PC-3 (cell line): ENCODE data around the gene IFITM5. TPM values are rescaled to one million over a fixed set of nuclear protein-coding genes. Genes with fewer than 3 reads are reported as not detected.

ENCODE experiments used
- ATAC-seq: fragments of 200-7000 bp; cut with Tn5 transposase; 2 replicates; pipeline ENCODE4 v1.9.1; 2020; ENCODE audit warnings: mild to moderate bottlenecking, moderate library complexity
- Bru-seq: library from RNA; stranded (reverse); fragments of 400-500 nt; gene quantifications from one replicate; lab custom pipeline; 2021; lab: Mats Ljungman, UMichigan
- BruChase-seq, 2 experiments: library from RNA; stranded (reverse); fragments of 400-500 nt; gene quantifications; one replicate each; lab custom pipeline; 2021; lab: Mats Ljungman, UMichigan
- BruUV-seq: library from RNA; stranded (reverse); fragments of 400-500 nt; replicated peaks from 2 replicates; lab custom pipeline; 2021; lab: Mats Ljungman, UMichigan
- CTCF ChIA-PET: fragments of 300-600 bp; sonication (Branson Sonifier 250); formaldehyde crosslinking; loops from one replicate; lab custom pipeline; 2022; ENCODE audit warnings: antibody characterized with exemption; lab: Charles Lee
- POLR2A ChIA-PET: fragments of 300-600 bp; sonication (Branson Sonifier 250); formaldehyde crosslinking; loops from one replicate; lab custom pipeline; 2022; ENCODE audit warnings: antibody characterized with exemption; ENCODE audit not compliant: unreplicated experiment; lab: Charles Lee
- DNase-seq: peaks from one replicate; pipeline ENCODE4 v3.0.0-alpha.2; 2015
- H2AFZ ChIP-seq: fragments of 300-600 bp; sonication (generic); 2 replicates; pipeline ENCODE4 v1.6.0; 2016; ENCODE audit warnings: antibody characterized with exemption, low read length
- H3F3A ChIP-seq: fragments of 300-600 bp; sonication (generic); one replicate; pipeline ENCODE4 v1.6.0; 2017; ENCODE audit warnings: antibody characterized with exemption, low read length, control low read depth, mild to moderate bottlenecking; ENCODE audit not compliant: unreplicated experiment
- H3K27ac ChIP-seq: fragments of 300-600 bp; sonication (generic); 2 replicates; pipeline ENCODE4 v1.5.1; 2016; ENCODE audit warnings: mild to moderate bottlenecking, low read length
- H3K27me3 ChIP-seq: fragments of 300-600 bp; sonication (generic); 2 replicates; pipeline ENCODE4 v1.6.1; 2016; ENCODE audit warnings: low read length, mixed read lengths
- H3K36me3 ChIP-seq: fragments of 300-600 bp; sonication (generic); 2 replicates; pipeline ENCODE4 v1.6.1; 2016; ENCODE audit warnings: low read depth, mixed run types, low read length, mixed read lengths
- H3K4me1 ChIP-seq: fragments of 300-600 bp; sonication (generic); 2 replicates; pipeline ENCODE4 v1.5.1; 2016; ENCODE audit warnings: low read length; ENCODE audit not compliant: insufficient read depth
- H3K4me2 ChIP-seq: fragments of 300-600 bp; sonication (generic); 2 replicates; pipeline ENCODE4 v1.6.0; 2016; ENCODE audit warnings: low read length
- H3K4me3 ChIP-seq: fragments of 300-600 bp; sonication (generic); 2 replicates; pipeline ENCODE4 v1.5.1; 2016; ENCODE audit warnings: mild to moderate bottlenecking, low read length, mixed read lengths
- H3K79me2 ChIP-seq: fragments of 300-600 bp; sonication (generic); 2 replicates; pipeline ENCODE4 v1.6.1; 2017; ENCODE audit warnings: low read length, mixed read lengths
- H3K9ac ChIP-seq: fragments of 300-600 bp; sonication (generic); 2 replicates; pipeline ENCODE4 v1.6.0; 2016; ENCODE audit warnings: mild to moderate bottlenecking, low read length
- H3K9me2 ChIP-seq: fragments of 300-600 bp; sonication (generic); replicated peaks from 2 replicates; pipeline ENCODE4 v1.6.1; 2016; ENCODE audit warnings: mixed run types, low read length, mixed read lengths
- H3K9me3 ChIP-seq: fragments of 300-600 bp; sonication (generic); 2 replicates; pipeline ENCODE4 v1.6.1; 2016; ENCODE audit warnings: low read length, mixed read lengths
- H4K20me1 ChIP-seq: fragments of 300-600 bp; sonication (generic); 2 replicates; pipeline ENCODE4 v1.6.1; 2016; ENCODE audit warnings: low read length, mixed read lengths
- EZH2 ChIP-seq: fragments of 300-600 bp; sonication (generic); IDR thresholded peaks from one replicate; pipeline ENCODE4 v1.6.1; 2017; ENCODE audit warnings: antibody characterized with exemption, mild to moderate bottlenecking, low read length; ENCODE audit not compliant: unreplicated experiment
- EZH2phosphoT487 ChIP-seq: fragments of 300-600 bp; sonication (generic); IDR thresholded peaks from 2 replicates; pipeline ENCODE4 v1.6.1; 2018; ENCODE audit warnings: mild to moderate bottlenecking, antibody characterized with exemption, low read length, borderline replicate concordance
- intact Hi-C: fragments of 100-400 bp; cut with micrococcal nuclease; formaldehyde crosslinking; loops from 2 replicates; pipeline ENCODE4 v1.9.0; 2023
- long read RNA-seq: library from polyadenylated mRNA; unstranded; transcript quantifications from one replicate; pipeline ENCODE4 v2.0.0, GENCODE V29; 2021; ENCODE audit not compliant: unreplicated experiment
- total RNA-seq: library from RNA; depleted of rRNA; stranded (reverse); fragments of >200 nt; gene quantifications from 2 replicates; pipeline ENCODE4 v1.2.3, GENCODE V29; 2014; rRNA removed
- TF ChIP-seq, protein P1 (sequence below): fragments of 300-600 bp; sonication (generic); conservative IDR thresholded peaks from 2 replicates; pipeline ENCODE4 v1.5.1; 2017; ENCODE audit warnings: antibody characterized with exemption, low read depth, mild to moderate bottlenecking, low read length

IFITM5 gene
- not detected in 2 replicates for total RNA-seq
- not detected for Bru-seq, nascent RNA
- not detected for BruChase-seq, experiment 1, labeled RNA remaining after a 6-hour chase
- not detected for BruChase-seq, experiment 2, labeled RNA remaining after a 2-hour chase
- long read RNA-seq, result 0 reads

DNA sequence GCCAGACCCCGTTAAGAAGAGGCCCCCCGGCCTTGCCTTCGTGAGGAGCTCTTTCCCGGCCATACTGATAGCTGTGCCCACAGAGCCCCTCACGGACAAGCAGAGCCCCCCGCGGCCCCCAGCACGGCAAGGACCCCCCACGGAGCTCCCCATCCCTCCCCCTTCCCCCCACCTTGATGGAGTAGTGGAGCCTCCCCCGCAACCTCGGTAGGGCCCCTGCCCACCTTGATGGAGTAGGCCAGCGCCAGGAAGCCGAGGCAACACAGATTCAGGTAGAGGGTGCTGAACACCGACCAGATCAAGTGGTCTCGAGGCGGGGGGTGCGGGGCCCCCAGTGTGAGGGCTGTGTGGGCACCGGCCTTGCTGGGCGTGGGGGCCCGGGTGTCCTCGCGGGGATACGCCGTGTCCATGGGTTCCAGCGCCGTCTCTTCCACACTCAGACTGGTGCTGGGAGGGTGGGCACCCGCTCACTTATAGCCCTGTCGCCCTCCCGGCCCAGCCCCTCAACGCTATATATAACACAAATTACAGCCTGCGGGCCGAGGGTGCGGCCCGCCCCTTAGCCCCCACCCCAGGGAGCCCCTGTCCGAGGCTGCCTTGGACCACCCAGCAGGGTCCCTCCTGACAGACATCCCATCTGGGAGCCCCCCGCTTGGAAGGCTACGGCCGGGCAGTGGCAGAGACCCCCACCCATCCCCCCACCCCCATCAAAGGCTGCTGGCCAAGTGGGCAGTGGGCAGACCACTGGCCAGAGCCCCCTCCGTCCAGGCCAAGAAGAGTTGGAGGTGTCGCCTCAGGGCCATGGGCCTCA lies at the start of gene IFITM5:
Gene IFITM5 (minus strand): TSS at position 446 of the 811 bp plus-strand sequence. CDS start 36 bp downstream, at position 410.
- no peaks in the 10 kb centered on the region for H3K36me3 ChIP-seq
- CTCF ChIA-PET, result no interaction called here

DNA sequence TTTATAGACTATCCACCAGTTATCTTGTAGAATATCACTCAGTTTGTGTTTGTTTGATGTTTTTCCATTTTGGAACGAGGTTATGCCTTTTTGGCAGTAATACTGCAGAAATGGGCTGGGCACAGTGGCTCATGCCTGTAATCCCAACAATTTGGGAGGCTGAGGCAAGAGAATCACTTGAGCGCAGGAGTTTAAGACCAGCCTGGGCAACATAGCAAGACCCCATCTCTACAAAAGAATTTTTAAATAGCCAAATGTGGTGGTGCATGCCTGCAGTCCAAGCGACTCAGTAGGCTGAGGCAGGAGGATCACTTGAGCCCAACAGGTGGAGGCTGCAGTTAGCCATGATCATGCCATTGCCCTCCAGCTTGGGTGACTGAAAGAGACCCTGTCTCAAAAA lies 47.2 kb upstream of the IFITM5 start:
- ATAC-seq (no peak), DNase-seq (no peak)
- H3K27ac ChIP-seq, result no peak overlapping the region
- ChIA-PET POLR2A (no interaction called here), CTCF (no interaction called here)
- H3K9me2 ChIP-seq, result no peaks in the 10 kb centered on the region
- no peaks in the 10 kb centered on the region for H3K9me3 ChIP-seq
- H3K27me3 ChIP-seq, result no peaks in the 10 kb centered on the region
- H3K9ac ChIP-seq, result no peak overlapping the region
- H3F3A ChIP-seq, result no peaks in the 10 kb centered on the region
- TF ChIP-seq, protein P1, sequence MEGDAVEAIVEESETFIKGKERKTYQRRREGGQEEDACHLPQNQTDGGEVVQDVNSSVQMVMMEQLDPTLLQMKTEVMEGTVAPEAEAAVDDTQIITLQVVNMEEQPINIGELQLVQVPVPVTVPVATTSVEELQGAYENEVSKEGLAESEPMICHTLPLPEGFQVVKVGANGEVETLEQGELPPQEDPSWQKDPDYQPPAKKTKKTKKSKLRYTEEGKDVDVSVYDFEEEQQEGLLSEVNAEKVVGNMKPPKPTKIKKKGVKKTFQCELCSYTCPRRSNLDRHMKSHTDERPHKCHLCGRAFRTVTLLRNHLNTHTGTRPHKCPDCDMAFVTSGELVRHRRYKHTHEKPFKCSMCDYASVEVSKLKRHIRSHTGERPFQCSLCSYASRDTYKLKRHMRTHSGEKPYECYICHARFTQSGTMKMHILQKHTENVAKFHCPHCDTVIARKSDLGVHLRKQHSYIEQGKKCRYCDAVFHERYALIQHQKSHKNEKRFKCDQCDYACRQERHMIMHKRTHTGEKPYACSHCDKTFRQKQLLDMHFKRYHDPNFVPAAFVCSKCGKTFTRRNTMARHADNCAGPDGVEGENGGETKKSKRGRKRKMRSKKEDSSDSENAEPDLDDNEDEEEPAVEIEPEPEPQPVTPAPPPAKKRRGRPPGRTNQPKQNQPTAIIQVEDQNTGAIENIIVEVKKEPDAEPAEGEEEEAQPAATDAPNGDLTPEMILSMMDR, result no peak
- TF ChIP-seq EZH2phosphoT487, result no peak
- no peak for TF ChIP-seq EZH2
- no peak overlapping the region for H3K4me3 ChIP-seq
- no peak overlapping the region for H2AFZ ChIP-seq
- no peaks in the 10 kb centered on the region for H3K36me3 ChIP-seq
- H3K4me2 ChIP-seq, result no peak overlapping the region
- H3K4me1 ChIP-seq, result no peaks in the 10 kb centered on the region
- no TSS peak for BruUV-seq
- H3K79me2 ChIP-seq, result no peaks in the 10 kb centered on the region
- intact Hi-C loops, result no loop called here
- H4K20me1 ChIP-seq, result no peaks in the 10 kb centered on the region

More for the DNA sequence above, at the start of gene IFITM5:
- no peak within 1 kb of the TSS for H3K4me3 ChIP-seq
- no peaks in the 10 kb centered on the region for H4K20me1 ChIP-seq
- H3K4me1 ChIP-seq, result no peaks in the 10 kb centered on the region
- intact Hi-C loops, result no loop called here
- ATAC-seq (no peak), DNase-seq (no peak)
- H2AFZ ChIP-seq, result no peak within 1 kb of the TSS
- no peak within 1 kb of the TSS for H3K9ac ChIP-seq
- no TSS peak for BruUV-seq
- H3K79me2 ChIP-seq, result no peaks in the 10 kb centered on the region
- H3K27me3 ChIP-seq, result no peaks in the 10 kb centered on the region
- H3K9me2 ChIP-seq, result no peaks in the 10 kb centered on the region
- H3K27ac ChIP-seq, result no peak within 1 kb of the TSS
- POLR2A ChIA-PET, result no interaction called here
- no peaks in the 10 kb centered on the region for H3K9me3 ChIP-seq
- TF ChIP-seq EZH2, result no peak
- TF ChIP-seq EZH2phosphoT487, result no peak
- TF ChIP-seq, protein P1, result no peak
- H3K4me2 ChIP-seq, result no peak within 1 kb of the TSS
- H3F3A ChIP-seq, result no peaks in the 10 kb centered on the region
